Natural killer cell treated with Interleukin-12 subunit alpha and Interleukin-12 subunit beta and Interleukin-15 and Interleukin-18, amount 100 ng/mL, for 72 hours (primary cell): ENCODE results near the gene ZSWIM1. TPM values are rescaled to one million over a fixed set of nuclear protein-coding genes. Genes with fewer than 3 reads are reported as not detected.

Experiments used
- ATAC-seq, 2 donors: fragments of 150-1000 bp; cut with Tn5 transposase in 1 of 2; sonication (Bioruptor Pico), chemical (Tn5 transposase) in 1 of 2; 2 replicates each; pipeline ENCODE4 v1.10.0; 2021
- DNase-seq: peaks from one replicate; pipeline ENCODE4 v3.0.0; 2022; ENCODE audit warnings: low spot score
- H3K27ac Mint-ChIP-seq, 2 donors: 1 replicate in 1 of 2; 2 replicates in 1 of 2; pipeline ENCODE4 v1.8.0; 2022; ENCODE audit warnings: mixed read lengths in 2 of 2, mild to moderate bottlenecking in 1 of 2, moderate library complexity in 1 of 2
- H3K27me3 Mint-ChIP-seq, 2 donors: 1 replicate in 1 of 2; 2 replicates in 1 of 2; pipeline ENCODE4 v1.8.0; 2022; ENCODE audit warnings: mixed read lengths in 2 of 2
- H3K36me3 Mint-ChIP-seq: one replicate; pipeline ENCODE4 v1.8.0; 2022; ENCODE audit warnings: mixed read lengths
- H3K4me1 Mint-ChIP-seq, 2 donors: 1 replicate in 1 of 2; 2 replicates in 1 of 2; pipeline ENCODE4 v1.8.0; 2022; ENCODE audit warnings: low read depth in 2 of 2, mixed read lengths in 2 of 2, mild to moderate bottlenecking in 1 of 2
- H3K4me3 Mint-ChIP-seq: one replicate; pipeline ENCODE4 v1.8.0; 2022; ENCODE audit warnings: mixed read lengths
- H3K9me3 Mint-ChIP-seq: 2 replicates; pipeline ENCODE4 v1.8.0; 2022; ENCODE audit warnings: mixed read lengths
- total RNA-seq, 2 donors: library from RNA; stranded (reverse); gene quantifications; one replicate each; pipeline ENCODE4 v1.2.3, GENCODE V29; 2022

The ZSWIM1 gene
- total RNA-seq, 2 donors from 2014 or later, result 2.7 to 3.2 TPM

- Mint-ChIP-seq H3K36me3 (no peaks in the 10 kb centered on the region), H3K27ac (no peak overlapping the region), H3K27me3 (peaks cover 9 to 12% of the 10 kb centered on the region in 2 donors), H3K9me3 (peaks cover 2% of the 10 kb centered on the region), H3K4me1 (peaks cover 8 to 22% of the 10 kb centered on the region in 2 donors), H3K4me3 (no peak overlapping the region)
- DNase-seq, result no peak
- no peak for ATAC-seq
These were observed 32.1 kb downstream of the ZSWIM1 start for GRCh38 chr20:45913116-45913515.

GRCh38 chr20:45917790-45918141 is 36.7 kb downstream of the ZSWIM1 start:
- Mint-ChIP-seq H3K27me3 (peaks cover 20 to 21% of the 10 kb centered on the region in 2 donors), H3K9me3 (no peaks in the 10 kb centered on the region), H3K27ac (no peak overlapping the region), H3K4me3 (no peak overlapping the region), H3K36me3 (no peaks in the 10 kb centered on the region), H3K4me1 (no peaks in the 10 kb centered on the region)
- ATAC-seq (no peak), DNase-seq (no peak)

- no peaks in the 10 kb centered on the region for H3K36me3 Mint-ChIP-seq
- no peaks in the 10 kb centered on the region for H3K9me3 Mint-ChIP-seq
- H3K4me1 Mint-ChIP-seq, result no peaks in the 10 kb centered on the region
- H3K4me3 Mint-ChIP-seq, result no peak overlapping the region
- no peak overlapping the region for H3K27ac Mint-ChIP-seq
- ATAC-seq (no peak), DNase-seq (no peak)
- peaks cover 20 to 21% of the 10 kb centered on the region in 2 donors for H3K27me3 Mint-ChIP-seq
These were observed 37.2 kb downstream of the ZSWIM1 start for GRCh38 chr20:45918182-45918737.

- H3K4me3 Mint-ChIP-seq, result no peak overlapping the region
- H3K4me1 Mint-ChIP-seq, result no peaks in the 10 kb centered on the region
- no peaks in the 10 kb centered on the region for H3K36me3 Mint-ChIP-seq
- peaks cover 20 to 21% of the 10 kb centered on the region in 2 donors for H3K27me3 Mint-ChIP-seq
- DNase-seq, result no peak
- ATAC-seq, result no peak
- H3K9me3 Mint-ChIP-seq, result no peaks in the 10 kb centered on the region
- H3K27ac Mint-ChIP-seq, result no peak overlapping the region
These were observed 37.9 kb downstream of the ZSWIM1 start for GRCh38 chr20:45918779-45919537.

- peaks cover 16 to 20% of the 10 kb centered on the region in 2 donors for H3K27me3 Mint-ChIP-seq
- H3K9me3 Mint-ChIP-seq, result no peaks in the 10 kb centered on the region
- no peaks in the 10 kb centered on the region for H3K36me3 Mint-ChIP-seq
- no peak overlapping the region for H3K4me3 Mint-ChIP-seq
- no peaks in the 10 kb centered on the region for H3K4me1 Mint-ChIP-seq
- no peak overlapping the region for H3K27ac Mint-ChIP-seq
- no peak for DNase-seq
- ATAC-seq, result no peak
These were observed 38.7 kb downstream of the ZSWIM1 start for GRCh38 chr20:45919542-45920399.

GRCh38 chr20:45920462-45921336 is 39.7 kb downstream of the ZSWIM1 start:
- Mint-ChIP-seq H3K4me1 (no peaks in the 10 kb centered on the region), H3K27ac (no peak overlapping the region), H3K36me3 (no peaks in the 10 kb centered on the region), H3K4me3 (no peak overlapping the region), H3K27me3 (peaks cover 16 to 20% of the 10 kb centered on the region in 2 donors), H3K9me3 (no peaks in the 10 kb centered on the region)
- ATAC-seq (no peak), DNase-seq (no peak)

- ATAC-seq (no peak), DNase-seq (no peak)
- H3K27ac Mint-ChIP-seq, result no peak overlapping the region
- H3K9me3 Mint-ChIP-seq, result no peaks in the 10 kb centered on the region
- no peak overlapping the region for H3K4me3 Mint-ChIP-seq
- H3K36me3 Mint-ChIP-seq, result no peaks in the 10 kb centered on the region
- peaks cover 10 to 16% of the 10 kb centered on the region in 2 donors for H3K27me3 Mint-ChIP-seq
- no peaks in the 10 kb centered on the region for H3K4me1 Mint-ChIP-seq
These were observed 40.5 kb downstream of the ZSWIM1 start for GRCh38 chr20:45921337-45922189.

- DNase-seq, result no peak
- Mint-ChIP-seq H3K27ac (no peak overlapping the region), H3K27me3 (peaks cover 10 to 14% of the 10 kb centered on the region in 2 donors), H3K4me3 (no peak overlapping the region), H3K4me1 (no peaks in the 10 kb centered on the region), H3K9me3 (no peaks in the 10 kb centered on the region), H3K36me3 (no peaks in the 10 kb centered on the region)
- no peak for ATAC-seq
These were observed 43.6 kb downstream of the ZSWIM1 start for GRCh38 chr20:45924391-45925261.

GRCh38 chr20:45925821-45926506 is 44.9 kb downstream of the ZSWIM1 start:
- Mint-ChIP-seq H3K4me1 (no peaks in the 10 kb centered on the region), H3K36me3 (no peaks in the 10 kb centered on the region), H3K27ac (no peak overlapping the region), H3K27me3 (peaks cover 10% of the 10 kb centered on the region in 2 donors), H3K4me3 (no peak overlapping the region), H3K9me3 (no peaks in the 10 kb centered on the region)
- DNase-seq (no peak), ATAC-seq (no peak)

GRCh38 chr20:45926731-45927070 is 45.7 kb downstream of the ZSWIM1 start:
- Mint-ChIP-seq H3K36me3 (no peaks in the 10 kb centered on the region), H3K4me1 (no peaks in the 10 kb centered on the region), H3K27me3 (peaks cover 4 to 5% of the 10 kb centered on the region in 2 donors), H3K4me3 (no peak overlapping the region), H3K27ac (no peak overlapping the region), H3K9me3 (no peaks in the 10 kb centered on the region)
- ATAC-seq, result no peak
- no peak for DNase-seq

GRCh38 chr20:45927071-45927878 is 46.2 kb downstream of the ZSWIM1 start:
- Mint-ChIP-seq H3K9me3 (no peaks in the 10 kb centered on the region), H3K27ac (no peak overlapping the region), H3K36me3 (no peaks in the 10 kb centered on the region), H3K4me1 (no peaks in the 10 kb centered on the region), H3K27me3 (peaks cover 0 to 3% of the 10 kb centered on the region in 2 donors), H3K4me3 (no peak overlapping the region)
- no peak for DNase-seq
- ATAC-seq, result no peak
